H1 (cell line): Measurements from ENCODE around the gene MUC22. TPM values are rescaled to one million over a fixed set of nuclear protein-coding genes. Genes with fewer than 3 reads are reported as not detected.

Source experiments
- MAFK ChIP-seq: IDR thresholded peaks from 2 replicates; pipeline ENCODE4 v1.6.1; 2012; ENCODE audit warnings: low read depth, mild to moderate bottlenecking, improper control_type of control experiment, low read length
- SP1 ChIP-seq: IDR thresholded peaks from 2 replicates; pipeline ENCODE4 v1.6.1; 2011; ENCODE audit warnings: low read depth, low read length
- polyA plus RNA-seq, 7 experiments: library from polyadenylated mRNA; depleted of rRNA in 3 of 7; stranded (reverse) in 5 of 7; unstranded in 2 of 7; fragments of >200 nt in 5 of 7; fragments of 200-250 nt in 2 of 7; gene quantifications; 1 replicate in 5 of 7; 2 replicates in 1 of 7; 4 replicates in 1 of 7; pipeline versions ENCODE4 v1.2.1 to v1.2.3, GENCODE V29; 2011 to 2013; ENCODE audit warnings: missing spikeins in 2 of 7, mixed read lengths in 2 of 7
- total RNA-seq: library from RNA; stranded (reverse); fragmentation: NEBNext Ultra II Directional; extraction: Animal tissue kit (Norgen Biotek cat#: 25700); gene quantifications from 2 replicates; pipeline ENCODE4 v1.2.1, GENCODE V29; 2021

The MUC22 gene
- total and polyA plus RNA-seq, 2 of the 8 experiments (the other 6 are each of a cell fraction or from before 2014, with no cell fraction given): 0.02 TPM; not detected in 1

GRCh38 chr6:31037169-31037568, 26.9 kb downstream of the MUC22 start (continued):
- TF ChIP-seq MAFK (no peak), SP1 (no peak)
- TF ChIP-seq, all 59 proteins: peak for 0
